HG03565 (cell line): ENCODE data around the gene ENTPD2.
"Not testable (repeated sequence)": the region's sequence is repeated elsewhere in the genome, so short reads cannot be mapped to it uniquely, and the experiment has no call there.

Experiments used
- ATAC-seq: cut with Tn5 transposase; IDR thresholded peaks from one replicate; pipeline ENCODE4 v1.9.1; 2021; ENCODE audit warnings: mild to moderate bottlenecking, moderate library complexity; ENCODE audit not compliant: unreplicated experiment

ENTPD2 gene

DNA sequence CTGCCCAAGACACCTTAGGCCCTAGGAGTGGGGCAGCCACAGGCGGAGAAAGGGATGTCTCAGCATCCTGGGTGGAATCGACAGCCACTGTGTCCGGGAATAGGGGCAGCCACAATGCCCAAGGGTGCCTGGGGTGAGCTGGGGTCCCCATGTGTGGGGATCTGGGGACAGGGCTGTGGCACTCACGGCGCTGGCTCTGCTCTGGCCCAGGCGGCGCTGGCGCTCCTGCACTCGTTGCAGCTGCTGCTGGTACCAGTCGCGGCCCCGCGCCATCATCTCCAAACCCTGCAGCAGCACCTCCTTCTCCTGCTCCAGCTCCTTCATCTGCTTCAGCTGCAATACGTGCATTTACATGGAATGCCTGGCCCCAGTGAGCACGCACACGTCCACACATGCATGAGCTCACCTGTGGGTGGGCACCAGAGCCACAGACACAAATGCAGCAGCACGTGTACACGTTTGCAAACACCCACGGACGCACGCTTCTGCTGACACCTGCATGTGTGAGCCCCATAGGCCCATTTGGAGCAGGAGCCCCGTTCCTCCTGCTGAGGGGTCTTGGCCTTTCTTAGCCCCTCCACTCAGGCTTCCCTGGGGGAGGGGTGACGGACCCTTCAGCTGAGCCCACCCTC, 11.6 kb upstream of the ENTPD2 start:
- no peak for ATAC-seq

DNA sequence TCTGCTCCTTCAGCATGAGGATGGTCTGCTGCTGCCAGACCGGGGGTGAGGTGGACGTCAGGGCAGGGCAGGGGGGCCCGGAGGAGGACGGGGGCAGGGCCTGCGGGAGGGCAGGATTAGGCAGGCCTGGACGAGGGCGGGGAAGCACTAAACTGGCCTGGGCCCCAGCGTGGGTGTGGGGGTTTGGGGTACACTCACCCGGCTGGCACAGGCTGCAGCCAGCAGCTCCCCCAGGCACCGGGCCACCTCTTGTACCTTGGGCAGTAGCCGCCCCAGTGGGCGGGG, 11.0 kb upstream of the ENTPD2 start:
- ATAC-seq = no peak

DNA sequence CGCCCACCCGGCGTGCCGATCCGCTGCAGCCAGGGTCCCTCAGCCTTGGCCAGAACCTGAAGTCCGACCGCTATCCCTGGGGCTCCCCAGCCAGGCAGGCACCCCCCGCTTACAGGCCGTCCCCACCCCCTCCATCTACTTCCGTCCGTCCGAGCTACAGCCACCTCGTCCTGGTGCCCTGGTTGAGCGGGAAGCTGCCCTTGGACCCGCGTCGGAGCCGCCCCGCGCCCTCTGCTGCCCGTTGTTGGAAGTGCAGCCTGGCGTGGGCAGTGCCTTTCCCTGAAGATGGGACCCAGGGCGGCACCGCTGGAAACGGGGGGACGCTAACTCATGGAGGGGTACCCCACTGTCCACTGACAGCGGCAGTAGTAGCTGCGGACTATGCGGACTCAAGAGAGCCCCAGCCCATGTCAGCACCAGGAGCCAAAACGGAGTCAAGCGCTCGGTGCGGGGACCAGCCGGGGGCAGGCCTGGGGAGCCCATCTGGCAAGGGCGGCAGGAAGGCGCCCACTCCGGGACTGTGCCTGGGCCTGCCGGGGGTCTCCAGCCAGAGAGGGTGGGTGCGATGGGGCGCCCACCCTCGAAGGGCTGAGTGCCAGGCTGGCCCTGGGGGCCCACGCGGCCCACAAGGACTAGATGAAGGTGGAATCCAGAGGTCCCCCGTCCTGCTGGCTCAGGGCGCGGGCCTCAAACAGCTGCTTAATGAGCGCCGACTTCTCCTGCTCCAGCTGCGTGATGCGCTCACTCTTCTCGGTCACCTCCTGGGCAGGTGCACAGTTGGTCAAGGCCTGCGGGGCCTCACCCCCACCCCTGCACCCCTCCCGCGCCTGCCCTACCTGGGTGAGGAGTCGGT, 10.4 kb upstream of the ENTPD2 start:
- ATAC-seq = no peak

DNA sequence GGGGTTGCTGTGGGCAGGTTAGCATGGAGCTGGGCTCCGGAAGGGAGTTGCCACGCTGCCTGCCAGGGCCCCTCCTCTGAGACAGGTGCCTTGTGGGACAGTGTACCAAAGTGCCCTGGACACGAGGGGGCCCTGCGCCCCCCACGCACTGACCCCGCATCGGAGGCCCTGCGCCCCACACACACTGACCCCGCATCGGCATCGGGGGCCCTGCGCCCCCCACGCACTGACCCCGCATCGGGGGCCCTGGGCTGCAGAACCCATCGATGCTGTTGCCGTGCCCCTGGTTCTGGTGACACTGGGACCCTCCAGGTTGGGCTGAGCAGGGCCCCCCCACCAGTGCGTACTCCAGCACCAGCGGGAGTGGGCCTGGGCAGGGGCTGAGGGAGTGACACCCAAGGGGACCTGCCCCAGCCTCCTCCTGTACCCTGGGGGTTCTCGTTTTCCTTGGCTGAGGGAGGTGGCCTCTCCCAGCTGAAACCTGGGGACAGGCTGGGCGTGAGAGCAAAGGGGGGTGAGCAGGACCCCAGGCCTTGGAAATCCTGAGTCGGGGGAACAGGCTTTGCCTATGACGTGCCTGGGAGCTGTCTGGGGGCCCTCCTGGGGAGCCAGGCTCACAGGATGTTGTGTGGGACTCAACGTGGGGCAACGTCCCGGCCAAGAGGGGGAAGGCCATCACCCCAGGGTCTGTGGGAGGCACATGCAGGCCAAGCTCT, 9.6 kb upstream of the ENTPD2 start:
- no peak for ATAC-seq

DNA sequence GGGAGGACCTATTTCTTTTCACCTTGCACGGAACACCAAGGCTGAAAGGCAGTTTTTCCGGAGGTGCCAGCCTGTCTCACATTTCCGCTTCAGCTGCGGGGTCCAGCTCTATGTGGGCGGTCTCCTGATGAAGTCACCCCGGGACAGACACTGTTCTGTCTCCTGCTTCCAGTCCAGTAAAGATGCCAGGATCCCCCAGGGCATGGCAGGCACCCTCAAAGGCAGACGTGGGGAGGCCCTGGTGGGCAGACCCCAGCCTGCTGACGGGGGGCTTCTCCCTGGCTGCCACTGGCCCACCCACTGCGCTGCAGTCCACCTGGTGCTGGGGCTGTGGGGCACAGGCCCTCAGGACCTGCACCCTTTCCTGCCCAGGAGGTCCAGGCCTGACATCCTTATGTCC, 8.9 kb upstream of the ENTPD2 start:
- ATAC-seq = not testable (repeated sequence)

DNA sequence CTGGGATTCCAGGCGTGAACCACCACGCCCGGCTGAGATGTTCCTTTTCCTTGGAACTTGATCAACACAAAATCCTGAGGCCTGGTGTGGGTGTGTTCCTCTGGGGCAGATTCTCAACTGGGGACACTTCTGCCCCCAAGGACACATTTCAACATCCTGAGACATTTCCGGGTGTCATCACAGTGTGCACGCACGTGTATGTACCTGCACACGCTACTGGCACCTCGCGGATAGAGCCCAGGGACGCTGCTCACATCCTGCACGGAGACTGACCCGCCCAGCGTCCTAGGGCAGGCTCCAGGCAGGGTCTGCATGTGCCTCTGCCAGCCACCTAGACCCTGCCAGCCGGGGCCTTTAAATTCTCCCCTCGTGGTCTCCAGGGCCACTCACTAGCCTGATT, 8.5 kb upstream of the ENTPD2 start:
- no peak for ATAC-seq

DNA sequence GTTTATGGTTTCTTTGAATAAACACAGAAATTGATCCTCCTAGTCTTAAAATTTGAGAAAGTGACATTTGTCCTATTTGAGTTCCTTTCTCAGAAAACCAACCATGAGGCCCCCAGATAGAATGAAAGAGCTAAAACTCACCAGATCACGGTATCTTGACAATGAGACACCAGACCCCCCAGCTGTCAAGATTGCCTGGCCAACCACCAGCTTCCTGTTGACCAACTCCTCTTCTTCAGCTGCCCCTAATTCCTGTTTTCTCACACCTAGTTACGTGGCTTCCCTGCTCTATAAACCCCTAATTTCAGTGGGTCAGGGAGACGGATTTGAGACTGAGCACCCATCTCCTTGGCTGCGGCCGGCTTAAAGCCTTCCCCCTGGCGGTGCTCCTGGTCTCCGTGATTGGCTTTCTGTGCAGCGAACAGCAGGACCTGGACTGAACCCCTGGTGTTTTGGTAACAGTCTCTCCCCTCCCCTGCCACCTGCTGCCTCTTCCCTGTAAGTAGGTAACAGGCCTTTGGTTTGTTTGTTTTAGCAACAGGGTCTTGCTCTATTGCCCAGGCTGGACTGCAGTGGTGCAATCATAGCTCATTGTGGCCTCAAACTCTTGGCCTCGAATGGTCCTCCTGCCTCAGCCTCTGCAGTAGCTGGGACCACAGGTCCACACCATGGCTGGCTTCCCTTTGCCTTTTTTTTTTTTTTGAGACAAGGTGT, 4.8 kb upstream of the ENTPD2 start:
- no peak for ATAC-seq

DNA sequence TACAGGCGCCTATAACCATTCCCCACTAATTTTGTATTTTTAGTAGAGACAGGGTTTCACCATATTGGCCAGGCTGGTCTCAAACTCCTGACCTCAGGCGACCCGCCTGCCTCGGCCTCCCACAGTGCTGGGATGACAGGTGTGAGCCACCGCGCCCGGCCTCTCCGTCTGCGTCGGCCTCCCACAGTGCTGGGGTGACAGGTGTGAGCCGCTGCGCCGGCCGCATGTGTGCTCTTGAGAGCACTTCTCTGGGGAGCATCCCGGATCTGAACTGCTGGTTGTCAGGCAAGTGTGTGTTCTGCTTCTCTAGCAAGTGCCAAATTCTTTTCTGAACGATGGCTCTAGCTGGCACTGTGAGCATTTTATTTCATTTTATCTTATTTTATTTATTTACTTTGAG, 3.7 kb upstream of the ENTPD2 start:
- ATAC-seq = no peak

DNA sequence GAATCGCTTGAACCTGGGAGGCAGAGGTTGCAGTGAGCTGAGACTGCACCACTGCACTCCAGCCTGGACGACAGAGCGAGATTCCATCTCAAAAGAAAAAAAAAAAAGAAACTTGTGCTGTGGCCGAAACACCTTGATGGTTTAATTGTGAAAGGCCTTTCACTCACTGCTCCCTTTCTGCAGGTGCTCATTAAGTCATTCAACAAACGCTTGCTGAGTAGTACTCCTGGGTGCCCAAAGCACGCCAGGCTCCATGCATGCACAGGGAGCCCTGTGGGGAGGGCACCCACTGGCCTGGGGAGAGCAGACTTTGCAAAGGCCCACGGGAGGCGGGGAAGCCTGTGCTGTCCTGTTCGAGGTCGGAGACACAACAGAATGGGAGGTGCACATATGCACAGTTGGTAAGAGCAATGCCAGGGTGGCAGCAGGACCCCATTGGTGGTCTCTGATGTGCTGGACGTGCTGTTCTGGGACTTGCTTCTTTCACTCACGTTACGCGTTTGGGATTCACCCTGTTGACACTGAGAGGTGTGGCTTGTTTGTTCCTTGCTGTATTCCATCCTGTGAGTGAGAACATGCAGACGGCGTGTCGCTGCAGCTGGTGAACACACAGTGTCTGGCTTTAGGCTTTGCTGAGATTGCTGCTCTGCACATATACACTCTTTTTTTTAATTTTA, 3.0 kb upstream of the ENTPD2 start:
- no peak for ATAC-seq

DNA sequence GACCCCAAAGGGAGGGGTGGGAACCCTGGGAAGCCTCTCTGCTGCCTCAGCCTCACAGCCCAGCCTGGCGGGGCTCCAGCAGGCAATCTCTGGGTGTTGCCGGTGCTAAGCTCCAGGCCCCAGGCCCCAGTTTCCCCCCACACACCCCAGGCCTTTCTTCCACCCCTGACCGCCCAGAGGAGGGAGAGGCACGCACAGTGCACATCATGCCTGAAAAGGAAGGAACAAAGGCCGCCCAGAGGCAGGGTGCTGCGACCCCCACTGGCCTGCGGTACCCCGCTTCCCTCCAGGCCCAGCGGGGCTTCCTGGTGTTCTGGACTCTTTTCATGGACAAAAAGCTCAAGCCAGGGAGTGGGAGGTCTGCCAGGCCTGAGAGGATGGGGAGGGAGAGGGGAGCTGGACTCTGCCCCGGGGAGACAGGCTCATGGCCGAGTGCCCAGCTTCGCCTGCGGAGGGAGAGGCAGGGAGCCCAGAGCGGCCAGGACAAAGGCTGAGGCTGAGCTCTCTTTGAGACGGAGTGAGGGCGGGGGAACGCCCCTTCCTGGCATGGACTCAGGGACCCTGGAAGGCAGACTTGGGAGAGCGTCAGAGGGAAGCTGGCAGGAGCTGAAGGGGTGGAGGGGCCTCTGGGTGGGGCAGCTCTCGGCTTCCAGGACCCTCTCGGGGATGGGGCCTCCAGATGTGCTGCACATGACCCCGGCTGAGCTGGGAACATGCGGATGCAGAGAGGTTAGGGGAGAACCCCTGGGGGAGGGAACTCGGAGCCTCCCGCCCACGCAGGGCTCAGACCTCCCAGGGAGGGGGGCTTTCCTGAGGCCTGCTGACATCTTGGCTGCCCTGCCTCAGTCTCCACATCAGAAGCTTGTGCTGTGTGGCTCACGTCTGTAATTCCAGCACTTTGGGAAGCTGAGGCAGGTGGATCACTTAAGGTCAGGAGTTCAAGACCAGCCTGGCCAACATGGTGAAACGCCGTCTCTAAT, 1.8 kb upstream of the ENTPD2 start:
- ATAC-seq = no peak

DNA sequence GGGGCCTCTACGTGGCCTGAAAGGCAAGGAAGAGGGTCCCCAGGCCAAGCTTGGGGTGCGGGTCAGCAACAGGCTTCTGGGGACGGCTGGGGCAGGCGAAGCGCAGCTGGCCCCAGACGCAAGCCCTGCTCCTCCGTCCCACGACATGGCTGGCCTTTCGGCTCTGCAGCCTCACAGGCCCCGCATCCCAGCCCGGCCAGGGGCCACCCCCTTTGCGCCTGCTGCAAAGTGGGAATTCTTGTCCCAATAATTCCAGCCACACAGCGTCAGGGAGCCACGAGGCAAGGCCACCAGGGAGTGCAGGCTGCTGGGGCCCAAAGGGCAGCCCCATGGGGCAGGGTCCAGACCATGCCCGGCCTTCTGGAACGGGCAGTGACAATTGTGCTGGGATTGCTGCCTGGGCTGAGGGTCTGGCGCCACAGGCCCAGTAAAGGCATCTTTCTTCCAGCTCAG, 1.1 kb upstream of the ENTPD2 start:
- ATAC-seq = no peak

DNA sequence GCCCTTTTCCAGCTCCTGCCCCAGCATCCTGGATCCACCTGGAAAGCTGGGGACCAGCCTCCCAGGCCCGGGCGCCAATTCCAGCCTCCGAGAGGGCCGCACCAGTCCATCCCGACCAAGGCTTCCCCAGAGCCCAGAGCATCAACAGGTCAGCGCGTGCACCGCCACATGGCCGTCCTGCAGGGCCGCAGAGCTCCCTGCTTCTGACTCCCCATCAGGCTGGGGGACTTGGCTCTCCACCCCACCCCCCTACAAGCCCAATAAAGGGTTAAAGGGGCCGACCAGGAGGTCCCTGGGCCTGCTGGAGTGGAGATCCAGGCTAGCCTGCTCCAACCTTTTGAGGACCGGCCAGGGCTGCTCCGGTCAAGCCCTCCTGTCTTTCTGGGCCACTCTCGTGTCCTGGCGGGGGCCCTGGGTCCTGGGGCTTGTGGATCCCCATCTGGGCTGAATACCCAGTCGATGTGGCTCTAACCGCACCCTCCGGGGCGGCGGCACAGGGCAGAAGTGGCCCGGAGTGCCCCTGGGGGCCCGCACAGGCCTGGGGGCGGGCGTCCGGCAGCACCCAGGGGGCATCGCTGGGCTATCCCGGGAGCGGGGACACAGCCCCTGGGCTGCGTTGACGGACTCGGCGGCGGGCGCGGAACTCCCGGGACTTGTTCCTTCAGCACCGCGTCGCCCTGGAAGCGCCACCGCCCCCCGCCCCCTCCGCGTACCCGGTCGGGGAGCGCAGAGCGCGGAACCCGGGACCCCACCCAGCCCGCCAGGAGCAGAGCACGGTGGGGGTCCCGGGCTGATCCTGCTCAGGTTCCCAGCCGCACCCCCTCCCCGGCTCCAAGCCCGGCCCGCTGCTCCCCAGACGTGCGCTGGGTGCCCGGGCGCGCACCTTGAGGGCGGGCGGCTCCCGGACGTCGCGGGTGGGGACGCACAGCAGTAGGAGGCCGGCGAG, 590 bp downstream of the ENTPD2 start:
- no peak for ATAC-seq

DNA sequence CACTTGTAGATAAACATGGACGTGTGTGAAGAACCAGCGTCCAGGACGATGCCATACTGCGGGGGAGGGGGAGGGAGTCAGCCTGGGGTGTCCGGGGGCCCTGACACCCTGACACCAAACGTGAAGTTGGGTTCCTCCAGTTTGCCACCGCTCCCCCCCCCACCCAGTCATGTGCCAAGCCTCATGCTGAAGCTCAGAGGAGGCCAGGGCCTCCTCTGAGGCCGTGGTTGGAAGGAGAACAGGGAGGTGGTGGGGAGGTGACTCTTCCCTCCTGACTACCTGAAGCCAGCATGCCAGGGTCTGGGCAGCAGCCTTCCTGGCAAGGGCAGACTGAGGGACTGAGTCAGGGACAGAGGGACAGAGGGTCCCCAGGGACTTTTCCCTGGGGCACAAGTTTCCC, 1.6 kb downstream of the ENTPD2 start:
- ATAC-seq = no peak

DNA sequence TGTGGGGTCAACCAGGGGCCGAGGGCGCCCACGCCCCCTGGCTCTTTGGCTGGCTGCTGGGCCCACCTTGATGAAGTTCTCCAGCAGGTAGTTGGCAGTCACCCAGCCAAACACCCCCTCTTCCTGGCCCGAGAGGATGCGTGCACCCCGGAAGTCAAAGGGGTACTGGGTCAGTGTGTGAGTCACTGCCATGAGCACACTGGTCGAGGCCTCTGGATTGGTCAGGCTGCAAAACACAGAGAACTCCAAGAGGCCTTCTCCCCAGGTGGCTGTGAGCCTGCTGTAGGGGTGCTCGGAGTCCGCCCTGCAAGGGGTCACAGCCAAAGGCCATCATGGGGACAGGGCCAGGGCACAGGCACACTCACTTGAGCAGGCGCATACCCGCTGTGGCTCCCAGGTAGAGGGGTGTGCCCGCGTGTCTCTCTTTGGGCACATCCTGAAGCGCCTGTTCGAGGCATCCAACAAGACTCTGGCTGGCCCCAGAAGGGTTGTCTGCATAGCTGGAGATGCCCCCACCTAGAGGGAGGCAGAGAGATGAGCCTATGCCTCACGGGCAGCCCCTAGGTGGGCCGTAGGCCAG, 2.6 kb downstream of the ENTPD2 start:
- ATAC-seq = no peak

DNA sequence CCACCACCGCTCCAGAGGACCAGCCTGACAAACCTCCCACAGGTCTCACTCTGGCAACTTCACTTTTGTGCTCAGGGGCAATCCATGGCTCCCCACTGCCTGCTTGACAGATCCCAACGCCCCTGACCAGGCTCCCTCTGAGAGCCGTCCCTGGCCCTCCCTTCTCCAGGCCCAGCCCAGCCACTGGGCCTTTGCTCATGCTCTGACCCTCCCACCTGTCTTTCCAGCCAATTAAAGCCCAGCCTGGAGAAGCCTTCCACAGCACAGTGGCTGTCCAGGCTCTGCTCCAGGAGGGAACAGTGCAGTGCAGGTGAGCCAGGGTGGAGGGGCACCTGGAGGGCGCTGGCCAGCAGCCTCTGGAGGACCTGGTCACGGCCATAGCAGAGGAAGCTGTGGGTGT, 3.3 kb downstream of the ENTPD2 start:
- no peak for ATAC-seq

DNA sequence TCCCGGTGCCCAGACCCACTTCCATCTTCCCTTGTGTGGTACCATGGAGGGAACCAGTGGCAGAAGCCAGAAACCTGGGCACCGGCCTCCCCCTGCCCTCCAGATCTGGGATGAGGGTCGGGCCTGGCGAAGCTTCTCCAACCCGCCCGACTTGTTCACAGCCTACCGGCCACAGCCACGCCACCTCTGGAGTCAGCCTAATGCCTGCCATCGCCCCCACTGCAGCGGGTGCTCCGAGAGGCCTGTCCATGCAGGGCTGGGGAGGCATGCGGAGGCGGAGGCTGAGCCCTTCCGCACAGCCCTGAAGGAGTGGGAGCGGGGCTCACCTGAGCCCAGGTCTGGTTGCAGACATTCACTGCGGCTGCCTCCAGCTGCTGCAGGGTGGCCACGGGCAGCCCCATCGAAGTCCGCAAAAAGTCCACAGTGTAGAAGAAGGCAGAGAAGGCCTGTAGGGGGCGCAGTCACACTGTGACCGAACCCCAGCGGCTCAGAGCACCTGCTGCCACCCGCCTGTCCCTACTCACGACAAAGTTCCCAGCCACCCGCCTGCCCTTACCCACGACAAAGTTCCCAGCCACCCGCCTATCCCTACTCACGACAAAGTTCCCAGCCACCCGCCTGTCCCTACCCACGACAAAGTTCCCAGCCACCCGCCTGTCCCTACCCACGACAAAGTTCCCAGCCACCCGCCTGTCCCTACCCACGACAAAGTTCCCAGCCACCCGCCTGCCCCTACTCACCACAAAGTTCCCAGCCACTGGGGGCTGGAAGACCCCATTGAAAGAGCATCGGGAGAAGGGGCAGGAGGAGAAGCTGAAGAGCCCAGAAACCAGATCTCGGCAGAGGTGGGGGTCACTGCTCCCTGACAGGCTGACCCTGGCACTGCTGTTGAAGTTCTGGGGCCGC, 4.1 kb downstream of the ENTPD2 start:
- ATAC-seq = no peak
